Bone marrow (tissue), 2 donors: ENCODE data around the gene PEDS1.
A peak's percentile ranks its signal among the peaks of the same experiment; 100 is the strongest.
"Not testable (repeated sequence)": the region's sequence is repeated elsewhere in the genome, so short reads cannot be mapped to it uniquely, and the experiment has no call there.

Source experiments
- DNase-seq, 2 donors: peaks; one replicate each; lab custom pipeline; 2025; lab: John Stamatoyannopoulos, UW

Gene PEDS1

DNA sequence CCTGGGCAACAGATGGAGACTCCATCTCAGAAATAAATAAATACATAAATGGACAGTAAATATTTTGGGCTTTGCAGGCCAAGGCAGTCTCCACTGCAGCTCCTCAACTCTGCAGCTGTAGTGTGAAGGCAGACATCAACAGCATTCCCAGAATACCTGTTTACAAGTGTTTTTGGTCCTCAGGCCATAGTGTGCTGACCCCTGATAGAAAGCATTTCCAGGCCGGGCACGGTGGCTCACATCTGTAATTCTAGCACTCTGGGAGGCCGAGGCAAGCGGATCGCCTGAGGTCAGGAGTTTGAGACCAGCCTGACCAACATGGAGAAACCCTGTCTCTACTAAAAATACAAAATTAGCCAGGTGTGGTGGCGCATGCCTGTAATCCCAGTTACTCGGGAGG lies 18.4 kb downstream of the PEDS1 start:
- DNase-seq = not testable (repeated sequence)

DNA sequence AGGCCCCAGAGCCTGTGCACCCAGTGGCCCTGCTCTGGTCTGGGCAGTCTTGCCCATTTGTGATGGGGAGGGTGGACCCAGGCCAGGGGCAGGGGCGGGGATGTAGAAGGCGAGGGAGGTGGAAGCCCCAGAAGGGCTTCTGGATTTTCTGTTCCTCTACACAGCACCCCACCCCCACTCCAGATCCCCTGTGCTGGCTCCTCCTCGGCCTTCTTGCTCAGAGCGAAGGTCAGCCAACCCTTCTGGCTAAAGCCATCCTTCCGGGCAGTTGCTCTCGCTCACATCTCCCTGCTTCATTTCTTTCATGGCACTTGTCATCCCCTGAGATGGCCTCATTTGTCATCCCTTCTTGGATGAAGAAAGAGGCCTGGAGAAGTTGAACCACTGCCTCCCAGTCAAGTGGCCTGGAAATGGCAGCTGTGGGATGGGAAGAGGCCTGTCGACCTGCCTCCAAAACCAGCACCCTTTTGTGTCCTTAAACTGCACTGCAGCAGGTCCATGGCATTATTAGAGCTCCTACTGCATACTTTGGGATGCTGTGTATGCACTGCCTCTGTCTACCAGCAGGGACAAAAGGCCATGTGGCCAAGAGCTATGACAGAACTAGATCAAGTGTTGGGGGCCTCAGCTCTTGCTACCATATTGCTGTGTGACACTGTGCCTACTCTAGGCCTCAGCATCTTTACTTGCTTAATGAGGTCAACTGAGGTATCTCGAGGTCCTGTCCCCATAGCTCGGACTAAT lies 19.9 kb downstream of the PEDS1 start:
- DNase-seq = no peak

DNA sequence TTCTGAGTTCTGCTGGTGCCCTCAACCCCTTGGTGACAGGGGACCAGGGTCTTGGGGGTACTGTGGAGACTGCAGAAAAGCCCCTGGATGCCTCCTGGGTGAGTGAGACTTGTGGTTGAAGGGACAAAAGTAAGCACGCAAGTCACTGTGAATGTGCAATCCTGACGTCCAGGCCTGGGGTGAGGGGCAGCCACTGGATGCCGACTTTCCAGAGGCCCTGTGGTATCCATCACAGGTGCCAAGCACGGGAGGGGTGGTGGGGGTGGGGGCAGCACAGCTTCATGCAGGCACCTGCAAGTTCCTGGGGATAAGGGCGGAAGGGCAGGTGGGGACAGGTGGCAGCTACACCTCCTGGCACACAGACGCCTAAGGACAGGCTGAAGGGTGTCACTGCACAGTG lies 20.5 kb downstream of the PEDS1 start:
- DNase-seq = no peak

- no peak for DNase-seq
These were observed 22.5 kb downstream of the PEDS1 start for GRCh38 chr20:50130995-50131394.

DNA sequence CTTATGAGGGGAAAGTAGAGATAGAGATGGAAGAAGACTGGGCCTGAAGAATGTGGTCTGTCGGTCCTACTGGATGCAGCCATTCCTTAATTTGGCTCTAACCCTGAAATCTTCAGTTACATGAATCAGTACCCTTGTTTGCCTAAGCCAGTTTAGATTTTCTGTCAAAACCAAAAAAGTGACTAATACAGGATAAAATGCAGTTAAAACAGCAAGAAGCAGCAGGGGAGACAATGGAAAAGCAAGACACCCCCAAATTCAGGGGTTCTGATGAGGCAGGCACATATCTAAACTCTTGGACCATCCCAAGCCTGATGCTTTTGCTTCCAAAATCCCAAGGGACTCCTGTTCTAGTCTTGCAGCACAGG lies 23.2 kb downstream of the PEDS1 start:
- no peak for DNase-seq

DNA sequence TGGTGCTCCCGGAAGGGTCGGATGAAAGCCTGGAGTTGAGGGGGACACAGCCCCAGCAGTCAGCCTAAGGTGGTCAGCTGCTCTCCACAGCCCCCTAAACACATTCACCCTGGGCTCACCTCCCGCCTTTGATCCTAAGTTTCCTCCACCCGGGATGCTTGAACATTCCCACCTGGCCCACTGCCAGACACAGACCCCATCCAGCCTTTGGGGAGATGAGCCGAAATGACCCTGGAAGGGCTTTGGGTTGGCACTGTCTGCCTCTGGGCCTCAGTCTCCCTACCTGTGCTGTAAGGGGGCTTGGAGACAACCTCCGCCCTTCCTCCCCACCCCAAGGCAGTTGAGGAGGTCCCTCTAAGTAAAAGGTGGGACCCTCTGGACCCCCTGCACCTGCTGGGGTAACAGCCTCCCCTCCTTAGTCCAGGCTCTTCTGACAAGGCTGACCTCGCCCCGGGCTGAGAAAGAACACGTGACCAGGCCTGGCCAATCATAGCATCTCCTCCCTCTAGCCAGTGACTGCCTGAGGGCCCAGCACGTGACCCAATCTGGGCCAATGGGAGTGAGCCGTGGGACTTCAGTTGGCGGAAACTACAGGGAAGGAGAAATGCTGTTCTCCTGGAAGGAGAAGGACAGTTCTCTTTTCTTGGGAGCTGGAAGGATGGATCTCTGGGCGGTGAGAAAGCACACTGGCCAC lies 23.7 kb downstream of the PEDS1 start:
- no peak for DNase-seq

DNA sequence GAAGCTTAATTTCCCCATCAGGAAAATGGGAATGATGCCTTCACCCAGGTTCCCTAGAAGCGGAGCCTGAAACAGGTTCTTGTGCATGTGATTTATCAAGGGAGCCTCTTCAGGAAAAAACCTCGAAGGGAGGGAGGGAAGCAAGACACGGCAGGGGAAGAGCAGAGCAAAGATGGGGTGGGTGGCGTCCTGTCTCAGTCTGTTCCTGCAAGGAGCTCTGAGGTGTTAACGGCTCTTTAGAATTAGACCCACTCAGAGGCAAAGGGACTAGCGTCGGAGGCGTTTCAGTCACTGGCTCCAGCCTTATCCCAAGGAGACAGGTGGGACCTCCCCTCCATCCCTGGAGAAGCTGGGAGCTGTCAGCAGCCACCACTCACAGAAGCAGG lies 25.0 kb downstream of the PEDS1 start:
- DNase-seq = no peak

DNA sequence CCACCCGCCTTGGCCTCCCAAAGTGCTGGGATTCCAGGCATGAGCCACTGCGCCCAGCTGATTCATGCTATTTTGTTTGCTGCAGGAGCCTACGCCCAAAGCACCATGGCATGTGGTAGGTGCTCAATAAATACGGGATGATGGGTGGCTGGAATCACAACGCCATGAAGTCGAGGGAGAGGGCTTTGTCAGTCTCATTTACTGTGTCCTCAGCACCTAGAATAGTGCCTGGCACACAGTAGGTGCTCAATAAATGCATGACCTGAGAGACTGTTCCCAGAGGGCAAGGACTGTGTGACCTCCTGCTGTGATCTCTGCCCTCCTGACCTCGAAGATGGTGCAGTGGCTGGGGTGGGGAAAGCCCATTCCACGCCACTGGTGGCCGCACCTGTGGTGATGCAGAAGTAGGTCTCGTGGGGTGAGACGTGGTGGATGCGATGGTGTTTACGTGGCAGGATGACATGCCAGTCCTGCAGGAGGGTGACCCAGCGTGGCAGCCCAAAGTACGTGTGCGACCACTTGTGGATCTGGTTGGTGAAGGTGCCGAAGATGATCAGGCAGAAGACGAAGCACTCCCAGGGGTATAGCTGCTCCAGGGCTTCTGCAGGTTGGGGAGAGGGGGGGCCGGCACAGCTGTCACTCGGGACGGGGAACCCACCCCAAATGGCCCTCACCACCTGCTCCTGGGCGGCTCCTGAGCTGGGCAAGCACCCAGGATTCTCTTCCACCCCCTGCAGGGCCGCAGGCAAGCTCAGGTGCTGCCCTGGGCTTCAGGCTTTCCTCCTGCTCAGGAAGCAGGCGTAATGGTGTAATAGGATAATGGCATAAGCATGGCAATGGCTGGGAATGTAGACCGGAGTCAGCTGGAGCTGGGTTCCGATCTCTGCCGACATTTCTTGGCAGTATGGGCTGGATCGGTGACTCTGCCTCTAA lies 25.7 kb downstream of the PEDS1 start:
- no peak for DNase-seq

- no peak for DNase-seq
These were observed 26.9 kb downstream of the PEDS1 start for GRCh38 chr20:50126662-50127061.

DNA sequence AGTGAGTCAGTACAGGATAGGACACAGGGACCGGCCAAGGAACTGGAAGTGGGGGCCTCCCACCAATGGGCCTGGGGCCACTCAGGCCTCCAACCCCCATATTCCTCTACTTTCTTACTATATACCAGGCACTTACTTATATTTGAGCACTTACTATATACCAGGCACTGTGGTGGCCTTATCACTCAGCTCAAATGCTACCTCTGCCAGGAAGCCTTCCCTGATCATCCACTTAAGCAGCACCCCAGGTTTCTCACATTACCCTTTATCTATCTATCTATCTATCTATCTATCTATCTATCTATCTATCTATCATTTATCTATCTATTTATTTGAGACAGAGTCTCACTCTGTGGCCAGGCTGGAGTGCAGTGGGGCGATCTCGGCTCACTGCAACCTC lies 28.2 kb downstream of the PEDS1 start:
- DNase-seq = no peak

DNA sequence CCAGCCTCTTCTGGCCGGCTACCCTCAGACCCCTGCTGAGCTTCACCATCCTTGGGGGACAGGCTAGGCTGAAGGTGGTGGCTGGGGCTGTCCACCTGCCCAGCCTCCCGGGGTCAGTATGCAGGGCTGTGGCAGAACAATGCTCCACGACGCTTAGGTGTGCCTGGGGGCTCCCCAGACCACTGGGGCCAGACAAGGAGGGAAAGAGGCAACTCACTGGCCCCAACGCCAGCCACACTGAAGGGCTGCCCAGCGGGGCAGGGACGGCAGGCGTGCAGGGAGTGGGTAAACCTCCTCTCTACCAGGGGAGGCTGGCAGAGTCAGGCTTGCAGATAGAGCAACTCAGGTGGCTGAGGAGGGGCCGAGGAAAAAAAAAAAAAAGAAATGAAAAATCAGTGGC lies 29.0 kb downstream of the PEDS1 start:
- DNase-seq = no peak

DNA sequence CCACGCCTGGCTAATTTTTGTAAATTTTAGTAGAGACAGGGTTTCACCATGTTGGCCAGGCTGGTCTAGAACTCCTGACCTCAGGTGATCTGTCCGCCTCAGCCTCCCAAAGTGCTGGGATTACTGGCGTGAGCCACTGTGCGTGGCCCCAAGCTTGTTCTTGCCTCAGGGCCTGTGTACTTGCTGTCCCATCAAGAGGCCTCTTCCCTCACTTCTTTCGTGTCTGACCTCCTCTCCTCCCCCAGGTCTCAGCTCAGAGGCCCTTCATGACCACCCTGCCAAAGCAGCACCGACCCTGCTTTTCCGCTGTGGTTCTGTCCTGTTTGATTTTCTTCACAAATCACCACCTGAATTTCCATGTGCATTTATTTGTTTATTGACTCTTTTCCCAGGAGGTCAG lies 30.1 kb downstream of the PEDS1 start:
- DNase-seq = no peak

GRCh38 chr20:50122763-50123162 lies 30.8 kb downstream of the PEDS1 start:
- DNase-seq = no peak

- DNase-seq = no peak
These were observed 31.7 kb downstream of the PEDS1 start for GRCh38 chr20:50121858-50122271.

DNA sequence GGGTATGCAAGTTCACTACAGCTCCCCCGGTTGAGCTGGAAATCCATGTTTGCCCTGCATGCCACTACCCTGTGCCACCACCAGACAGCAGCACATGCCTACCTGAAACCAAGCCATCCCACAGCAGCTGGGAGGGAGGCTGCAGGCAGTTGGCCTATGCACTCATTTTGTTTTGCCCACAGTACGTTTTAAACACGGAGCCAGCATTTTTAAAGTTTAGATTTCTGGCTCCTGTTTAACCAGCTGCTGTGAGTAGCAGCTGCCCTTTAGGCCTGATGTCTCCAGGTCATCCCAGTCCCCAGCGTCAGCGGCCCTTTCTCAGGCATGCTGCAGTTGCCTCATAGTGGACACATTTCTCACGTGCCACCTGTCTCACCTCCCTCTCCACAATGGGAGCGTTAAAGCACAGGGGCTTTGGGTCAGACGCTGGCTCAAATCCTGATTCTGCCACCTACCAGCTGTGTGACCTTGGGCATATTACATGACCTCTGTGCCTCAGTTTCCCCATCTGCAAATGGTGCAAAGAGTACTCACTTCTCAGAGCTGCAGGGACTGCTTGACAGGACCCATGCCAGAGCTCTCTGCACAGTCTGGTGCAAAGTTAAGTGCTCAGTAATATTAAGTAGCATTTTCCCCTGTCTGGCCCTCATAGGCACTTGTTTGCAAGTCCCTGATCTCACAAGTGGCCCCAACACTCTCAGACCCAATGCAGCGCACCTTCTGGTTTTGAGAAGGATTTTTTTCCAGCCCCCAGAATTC lies 32.4 kb downstream of the PEDS1 start:
- DNase-seq = peak in 1 of 2 donors; percentile 52

DNA sequence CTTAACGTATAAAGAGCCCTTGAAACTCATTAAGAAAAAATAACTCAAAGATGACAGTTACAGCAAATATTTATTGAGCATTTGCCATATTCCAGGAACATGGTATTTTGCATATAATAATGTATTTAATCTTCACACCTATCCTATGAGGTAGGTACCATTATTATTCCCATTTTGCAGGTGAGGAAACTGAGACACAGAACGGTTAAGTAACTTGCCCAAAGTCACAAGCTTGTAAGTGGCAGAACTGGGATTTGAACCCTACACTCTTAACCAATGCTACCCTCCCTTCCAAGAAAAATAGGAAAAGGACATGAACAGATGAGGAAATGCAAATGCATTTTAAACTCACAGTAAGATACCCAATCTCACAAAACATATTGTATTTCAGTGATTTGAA lies 35.3 kb downstream of the PEDS1 start:
- DNase-seq = no peak

DNA sequence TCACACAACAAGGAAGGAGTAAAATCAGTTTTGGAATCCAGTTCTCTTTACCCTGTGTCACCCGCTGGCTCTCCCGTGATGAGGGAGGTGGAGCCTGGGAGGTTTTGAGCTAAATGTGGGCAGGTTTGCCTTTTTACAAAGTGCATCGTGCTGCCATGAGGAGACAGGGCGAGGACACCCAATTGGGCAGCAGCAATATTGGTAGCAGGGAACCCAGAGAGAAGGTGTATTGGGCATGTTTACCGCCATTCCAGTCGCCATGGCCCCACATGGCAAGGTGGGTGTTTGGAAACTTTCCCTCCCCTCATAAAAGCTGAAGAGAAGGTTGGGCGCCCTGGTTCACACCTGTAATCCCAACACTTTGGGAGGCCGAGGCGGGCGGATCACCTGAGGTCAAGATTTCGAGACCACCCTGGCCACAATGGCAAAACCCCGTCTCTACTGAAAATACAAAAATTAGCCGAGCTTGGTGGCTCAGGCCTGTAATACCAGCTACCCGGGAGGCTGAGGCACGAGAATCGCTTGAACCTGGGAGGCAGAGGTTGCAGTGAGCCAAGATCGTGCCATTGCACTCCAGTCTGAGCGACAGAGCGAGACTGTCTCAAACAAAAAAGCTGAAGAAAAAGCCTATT lies 37.0 kb downstream of the PEDS1 start:
- no peak for DNase-seq

DNA sequence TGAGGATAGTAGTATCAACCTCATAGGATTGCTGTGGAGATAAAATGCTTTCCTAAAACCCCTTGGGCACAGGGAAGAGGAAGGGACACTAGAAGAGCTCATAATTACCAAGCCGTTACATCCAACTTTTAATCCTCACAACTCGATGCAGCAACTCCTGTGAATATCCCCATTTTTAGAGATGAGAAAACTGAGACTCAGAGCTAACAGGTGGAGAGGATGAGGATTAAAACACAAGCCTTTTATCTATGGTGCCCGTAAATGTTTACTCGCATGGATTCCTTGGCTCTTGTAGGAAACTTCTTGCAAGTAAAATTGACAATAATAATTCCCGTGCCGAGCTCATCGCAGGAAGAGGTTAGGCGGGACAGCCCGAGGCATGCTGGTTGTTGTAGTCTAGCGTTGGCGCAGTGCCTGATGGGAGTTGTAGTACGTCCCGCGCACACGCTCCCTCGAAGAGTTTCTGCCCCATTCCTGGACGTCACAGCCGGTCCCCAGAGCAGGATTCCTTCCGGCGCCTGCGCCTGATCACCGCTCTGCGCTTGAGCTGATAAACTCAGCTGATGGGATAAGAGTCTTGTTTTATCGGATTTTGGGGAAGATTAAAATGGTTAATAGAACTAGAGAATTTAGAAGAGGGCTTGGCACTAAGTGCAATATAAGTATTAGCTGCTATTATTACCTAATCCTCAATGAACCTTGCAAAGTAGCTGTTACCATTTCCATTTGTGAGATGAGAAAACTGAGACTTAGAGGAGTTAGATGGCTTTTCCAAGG lies 37.7 kb downstream of the PEDS1 start:
- DNase-seq = peak; percentile 66 to 94

DNA sequence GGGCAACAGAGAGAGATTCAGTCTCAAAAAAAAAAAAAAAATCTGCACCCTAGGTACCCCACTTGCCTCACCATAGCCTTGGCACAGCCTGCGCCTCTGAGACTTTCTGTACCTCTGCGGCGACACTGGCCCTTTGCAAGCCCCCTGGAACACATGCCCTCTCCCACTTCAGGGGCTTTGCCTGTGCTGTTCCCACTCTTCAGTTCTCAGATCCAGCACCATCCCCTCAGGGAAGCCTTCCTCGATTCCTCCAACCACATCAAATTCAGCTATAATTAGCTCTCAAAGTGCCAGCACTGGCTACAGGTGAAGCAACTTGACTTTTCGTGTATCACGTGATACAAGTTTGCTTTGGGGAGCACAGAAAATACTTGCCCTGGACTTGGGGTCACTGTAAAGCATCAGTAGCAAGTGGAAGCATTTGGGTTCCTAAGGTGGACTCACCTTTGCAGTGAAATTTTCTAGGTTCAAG lies 38.4 kb downstream of the PEDS1 start:
- no peak for DNase-seq

DNA sequence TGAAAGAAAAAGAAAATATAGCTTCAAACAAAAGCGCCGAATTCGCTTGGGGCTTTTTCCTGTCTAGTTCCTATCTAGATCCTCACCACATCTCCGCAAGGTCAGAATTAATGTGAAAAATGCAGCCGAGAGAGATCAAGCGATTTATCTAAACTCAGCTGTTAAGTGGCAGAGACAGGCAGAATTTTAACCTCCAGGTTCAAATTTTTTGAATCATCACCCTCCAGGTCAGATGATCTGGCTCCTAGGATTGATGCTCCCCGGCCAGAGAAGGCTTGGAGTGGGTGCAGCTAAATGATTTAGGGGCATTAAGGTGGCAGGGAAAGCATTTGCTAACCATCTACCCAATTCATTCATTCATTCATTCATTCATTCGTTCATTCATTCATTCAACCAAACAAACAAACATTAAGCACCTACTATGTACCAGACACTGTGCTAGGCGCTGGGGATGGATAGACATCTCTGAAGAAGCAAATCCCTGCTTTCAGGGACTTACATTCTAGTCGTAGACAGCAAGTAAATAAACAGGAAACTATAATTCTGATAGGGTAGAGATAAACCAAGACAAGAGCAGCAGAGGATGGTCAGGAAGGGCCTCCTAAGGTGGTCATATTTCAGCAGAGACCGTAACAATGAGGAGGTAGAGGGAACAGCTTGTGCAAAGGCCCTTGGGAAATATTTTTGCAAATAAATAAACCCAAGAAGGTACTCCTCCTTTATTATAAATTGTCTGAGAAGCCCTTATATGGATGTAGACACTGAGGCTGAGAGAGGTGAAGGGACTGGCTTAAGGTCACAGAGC lies 39.9 kb downstream of the PEDS1 start:
- no peak for DNase-seq
